Measurements from ENCODE around the gene PLCB3.

DNA sequence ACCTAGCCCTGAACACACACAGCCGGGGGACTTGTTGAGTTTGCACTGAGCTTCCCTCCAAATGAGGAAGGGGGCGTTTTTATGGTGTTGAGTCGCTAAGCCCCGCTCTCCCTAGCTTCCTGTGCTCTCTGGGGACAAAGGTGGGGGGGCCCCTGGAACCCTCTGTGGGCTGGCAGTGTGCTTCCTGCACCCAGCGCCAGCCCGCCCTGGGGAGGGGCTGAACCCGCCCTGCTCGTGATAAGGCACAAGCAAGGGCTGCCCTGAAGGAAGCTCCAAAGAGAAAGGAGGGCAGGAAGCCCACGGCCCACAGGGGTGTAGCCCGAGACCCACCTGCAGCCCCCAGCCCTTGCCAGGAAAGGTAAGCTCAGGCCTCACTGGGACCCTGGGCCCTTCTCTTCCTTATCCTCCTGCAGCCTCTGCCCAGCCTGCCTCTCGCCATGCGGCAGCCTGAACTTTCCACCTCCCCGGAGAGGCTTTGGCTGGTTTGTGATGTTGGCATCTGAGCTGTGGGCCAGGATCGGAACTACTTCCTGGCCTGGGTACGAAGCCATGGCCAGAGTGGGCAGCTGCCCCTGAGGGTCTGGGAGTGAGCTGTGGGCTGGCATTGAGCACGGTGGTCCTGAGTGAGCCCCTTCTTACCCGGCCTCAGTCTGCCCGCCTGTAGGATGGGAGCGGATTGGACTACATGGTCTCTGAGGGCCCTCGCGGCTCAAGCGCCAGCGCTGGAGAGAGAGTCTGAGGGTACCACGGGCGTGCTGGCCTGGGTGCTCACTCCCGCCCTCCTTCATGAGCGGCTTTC is 44.7 kb upstream of the PLCB3 start, which contains the start of gene FERMT3:
- TF ChIP-seq, protein P1, sequence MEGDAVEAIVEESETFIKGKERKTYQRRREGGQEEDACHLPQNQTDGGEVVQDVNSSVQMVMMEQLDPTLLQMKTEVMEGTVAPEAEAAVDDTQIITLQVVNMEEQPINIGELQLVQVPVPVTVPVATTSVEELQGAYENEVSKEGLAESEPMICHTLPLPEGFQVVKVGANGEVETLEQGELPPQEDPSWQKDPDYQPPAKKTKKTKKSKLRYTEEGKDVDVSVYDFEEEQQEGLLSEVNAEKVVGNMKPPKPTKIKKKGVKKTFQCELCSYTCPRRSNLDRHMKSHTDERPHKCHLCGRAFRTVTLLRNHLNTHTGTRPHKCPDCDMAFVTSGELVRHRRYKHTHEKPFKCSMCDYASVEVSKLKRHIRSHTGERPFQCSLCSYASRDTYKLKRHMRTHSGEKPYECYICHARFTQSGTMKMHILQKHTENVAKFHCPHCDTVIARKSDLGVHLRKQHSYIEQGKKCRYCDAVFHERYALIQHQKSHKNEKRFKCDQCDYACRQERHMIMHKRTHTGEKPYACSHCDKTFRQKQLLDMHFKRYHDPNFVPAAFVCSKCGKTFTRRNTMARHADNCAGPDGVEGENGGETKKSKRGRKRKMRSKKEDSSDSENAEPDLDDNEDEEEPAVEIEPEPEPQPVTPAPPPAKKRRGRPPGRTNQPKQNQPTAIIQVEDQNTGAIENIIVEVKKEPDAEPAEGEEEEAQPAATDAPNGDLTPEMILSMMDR (IDR thresholded peaks at IDR 0.05; ENCODE audit: low read length) = no peak
- TF ChIP-seq EZH2 (IDR thresholded peaks at IDR 0.05; ENCODE audit: borderline replicate concordance, low read length) = no peak

All from OCI-LY1 (cell line).